OCI-LY1 (cell line): ENCODE results near the gene SPEM1.

Experiments used
- EZH2 ChIP-seq: fragments of 200-600 bp; sonication (generic), shearing (Covaris generic); IDR thresholded peaks from 2 replicates; pipeline ENCODE4 v1.8.0; 2017; ENCODE audit warnings: borderline replicate concordance, mixed run types, mild to moderate bottlenecking, antibody characterized with exemption, low read length, moderate library complexity, mixed read lengths
- TF ChIP-seq, protein P1 (sequence below): fragments of 200-600 bp; sonication (generic), shearing (Covaris generic); IDR thresholded peaks from 2 replicates; pipeline ENCODE4 v1.5.1; 2017; ENCODE audit warnings: mild to moderate bottlenecking, antibody characterized with exemption, low read length, moderate library complexity, mixed read lengths

GRCh38 chr17:7428557-7428956 is 8.4 kb downstream of the SPEM1 start, which contains the start of gene SPEM3:
- TF ChIP-seq, protein P1, sequence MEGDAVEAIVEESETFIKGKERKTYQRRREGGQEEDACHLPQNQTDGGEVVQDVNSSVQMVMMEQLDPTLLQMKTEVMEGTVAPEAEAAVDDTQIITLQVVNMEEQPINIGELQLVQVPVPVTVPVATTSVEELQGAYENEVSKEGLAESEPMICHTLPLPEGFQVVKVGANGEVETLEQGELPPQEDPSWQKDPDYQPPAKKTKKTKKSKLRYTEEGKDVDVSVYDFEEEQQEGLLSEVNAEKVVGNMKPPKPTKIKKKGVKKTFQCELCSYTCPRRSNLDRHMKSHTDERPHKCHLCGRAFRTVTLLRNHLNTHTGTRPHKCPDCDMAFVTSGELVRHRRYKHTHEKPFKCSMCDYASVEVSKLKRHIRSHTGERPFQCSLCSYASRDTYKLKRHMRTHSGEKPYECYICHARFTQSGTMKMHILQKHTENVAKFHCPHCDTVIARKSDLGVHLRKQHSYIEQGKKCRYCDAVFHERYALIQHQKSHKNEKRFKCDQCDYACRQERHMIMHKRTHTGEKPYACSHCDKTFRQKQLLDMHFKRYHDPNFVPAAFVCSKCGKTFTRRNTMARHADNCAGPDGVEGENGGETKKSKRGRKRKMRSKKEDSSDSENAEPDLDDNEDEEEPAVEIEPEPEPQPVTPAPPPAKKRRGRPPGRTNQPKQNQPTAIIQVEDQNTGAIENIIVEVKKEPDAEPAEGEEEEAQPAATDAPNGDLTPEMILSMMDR, result no peak
- TF ChIP-seq EZH2, result no peak
